ENCODE measurements around the gene AMPD3.

The AMPD3 gene

DNA sequence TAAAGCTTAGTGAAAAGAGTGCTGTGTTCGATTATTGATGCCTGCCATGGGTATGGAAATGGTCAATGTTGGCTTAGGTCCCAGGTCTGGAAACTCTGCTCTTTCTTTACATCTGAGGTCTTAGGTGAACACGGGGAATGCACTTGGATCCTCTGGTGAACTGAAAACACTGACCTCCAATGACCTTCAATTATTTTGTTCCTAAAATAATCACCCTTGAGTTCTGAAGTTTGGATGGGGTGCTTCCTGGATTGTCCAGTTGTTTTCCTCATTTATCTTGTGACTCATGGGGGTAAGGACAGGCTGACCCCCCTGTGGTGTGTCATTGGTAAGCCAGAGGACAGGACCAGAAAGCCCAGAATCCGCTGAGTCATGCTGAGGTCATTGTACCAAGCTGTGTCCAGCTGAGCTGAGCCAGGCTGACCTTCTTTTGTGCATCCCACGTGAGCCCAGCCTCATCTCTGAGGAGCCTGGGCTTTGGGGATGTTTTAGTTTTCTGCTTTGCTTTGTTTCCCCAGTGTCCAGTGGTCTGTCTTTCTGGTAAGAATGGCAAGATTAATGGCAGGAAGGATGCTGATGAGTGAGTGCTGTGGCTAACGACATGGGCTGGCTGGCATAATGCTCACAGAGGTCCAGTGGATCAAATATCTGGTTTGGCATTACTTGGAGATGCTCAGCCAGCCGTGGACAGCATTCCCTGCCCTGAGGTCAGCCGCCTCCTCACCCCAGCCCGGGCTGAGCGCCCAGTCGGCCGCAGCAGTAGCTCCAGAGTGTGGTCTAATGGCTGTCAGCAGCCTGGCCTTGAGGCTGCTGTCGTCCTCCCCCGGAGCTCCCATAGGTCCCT, 35.6 kb downstream of the AMPD3 start:
- no peak for DNase-seq

DNA sequence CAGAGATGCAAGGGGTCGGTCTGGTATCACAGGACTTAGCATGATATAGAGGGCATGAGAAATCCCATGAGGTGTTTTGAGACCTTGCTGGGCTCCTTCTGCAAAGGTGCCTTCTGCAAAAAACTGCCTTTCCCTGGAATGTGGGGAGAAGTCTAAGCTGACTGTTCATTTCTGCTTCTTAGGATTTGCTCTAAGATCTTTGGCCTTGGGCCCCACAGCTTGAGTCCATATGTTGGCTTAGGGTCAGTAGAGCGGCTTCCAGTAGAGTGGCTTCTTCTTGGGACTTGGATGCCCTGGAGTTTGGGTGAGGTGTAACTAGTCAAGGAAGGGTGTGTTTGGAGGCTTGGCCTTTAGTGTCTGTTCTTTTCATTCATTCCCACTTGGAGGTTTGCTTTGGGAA, 37.0 kb downstream of the AMPD3 start:
- DNase-seq, result no peak

DNA sequence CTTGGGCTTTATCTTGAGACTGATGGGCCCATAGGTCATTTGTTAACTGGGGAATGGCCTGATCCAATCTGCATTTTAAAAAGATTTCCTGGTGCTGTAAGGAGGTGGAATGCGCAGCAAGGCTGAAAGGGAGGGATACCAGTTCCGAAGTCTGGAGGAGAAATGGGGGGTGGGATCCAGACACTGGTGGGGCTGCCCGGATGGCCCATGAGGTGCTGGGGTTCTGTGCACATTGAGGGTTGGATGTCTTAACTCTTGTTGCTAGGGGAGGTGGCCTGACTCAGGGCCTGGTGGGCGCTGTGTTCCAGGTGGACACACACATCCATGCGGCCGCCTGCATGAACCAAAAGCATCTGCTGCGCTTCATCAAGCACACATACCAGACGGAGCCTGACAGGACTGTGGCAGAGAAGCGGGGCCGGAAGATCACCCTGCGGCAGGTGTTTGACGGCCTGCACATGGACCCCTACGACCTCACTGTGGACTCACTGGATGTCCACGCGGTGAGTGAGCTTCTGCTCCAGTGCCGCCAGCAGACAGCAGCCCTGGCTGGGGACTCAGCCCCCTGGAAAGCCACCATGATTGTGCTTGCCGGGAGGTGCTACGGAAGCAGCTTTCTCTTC, 38.1 kb downstream of the AMPD3 start:
- DNase-seq, result no peak

DNA sequence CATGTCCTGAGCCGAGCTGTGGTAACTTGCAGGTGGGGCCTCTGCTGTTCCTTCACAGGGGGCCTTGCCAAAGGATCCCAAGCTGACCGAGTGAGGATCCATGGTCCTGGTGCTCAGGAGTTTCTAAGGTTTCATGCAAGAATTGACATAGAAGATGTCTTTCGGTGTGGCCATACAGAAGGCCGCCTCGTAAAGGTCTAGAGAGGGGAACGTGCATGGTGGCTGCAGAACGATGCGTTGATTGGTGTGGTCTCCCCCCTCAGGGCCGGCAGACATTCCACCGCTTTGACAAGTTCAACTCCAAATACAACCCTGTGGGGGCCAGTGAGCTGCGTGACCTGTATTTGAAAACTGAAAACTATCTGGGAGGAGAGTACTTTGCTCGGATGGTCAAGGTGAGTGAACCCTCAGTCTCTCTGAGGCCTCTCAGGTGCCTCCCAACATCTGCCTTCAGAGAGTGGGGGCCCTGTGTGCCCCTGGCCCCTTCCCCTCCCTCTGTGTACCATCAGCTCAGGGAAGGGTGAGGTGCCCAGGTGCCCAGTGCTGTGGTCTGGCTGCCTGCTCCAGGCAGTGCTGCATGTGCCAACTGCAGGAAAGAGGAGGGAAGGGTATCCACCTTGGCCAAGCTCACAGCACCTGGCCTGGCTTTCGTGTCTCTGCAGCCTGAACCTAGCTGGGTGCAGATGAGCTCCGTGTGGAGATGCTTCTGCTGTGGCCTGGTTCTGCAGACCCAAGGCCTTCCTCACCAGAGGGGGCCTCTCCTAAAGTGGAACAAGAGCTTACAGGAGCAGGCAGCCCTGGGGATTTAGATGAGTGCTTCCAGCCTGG, 39.8 kb downstream of the AMPD3 start:
- DNase-seq, result no peak

DNA sequence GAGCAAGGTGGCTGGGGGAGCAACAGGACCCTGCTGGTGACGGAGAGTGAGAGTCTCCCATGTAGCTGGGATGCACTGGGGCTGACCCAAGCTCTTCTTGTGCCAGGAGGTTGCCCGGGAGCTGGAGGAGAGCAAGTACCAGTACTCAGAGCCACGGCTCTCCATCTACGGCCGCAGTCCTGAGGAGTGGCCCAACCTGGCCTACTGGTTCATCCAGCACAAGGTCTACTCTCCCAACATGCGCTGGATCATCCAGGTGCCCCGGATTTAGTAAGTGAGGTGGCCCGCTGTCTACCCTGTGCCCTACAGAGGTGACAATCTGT, 40.4 kb downstream of the AMPD3 start:
- no peak for DNase-seq

DNA sequence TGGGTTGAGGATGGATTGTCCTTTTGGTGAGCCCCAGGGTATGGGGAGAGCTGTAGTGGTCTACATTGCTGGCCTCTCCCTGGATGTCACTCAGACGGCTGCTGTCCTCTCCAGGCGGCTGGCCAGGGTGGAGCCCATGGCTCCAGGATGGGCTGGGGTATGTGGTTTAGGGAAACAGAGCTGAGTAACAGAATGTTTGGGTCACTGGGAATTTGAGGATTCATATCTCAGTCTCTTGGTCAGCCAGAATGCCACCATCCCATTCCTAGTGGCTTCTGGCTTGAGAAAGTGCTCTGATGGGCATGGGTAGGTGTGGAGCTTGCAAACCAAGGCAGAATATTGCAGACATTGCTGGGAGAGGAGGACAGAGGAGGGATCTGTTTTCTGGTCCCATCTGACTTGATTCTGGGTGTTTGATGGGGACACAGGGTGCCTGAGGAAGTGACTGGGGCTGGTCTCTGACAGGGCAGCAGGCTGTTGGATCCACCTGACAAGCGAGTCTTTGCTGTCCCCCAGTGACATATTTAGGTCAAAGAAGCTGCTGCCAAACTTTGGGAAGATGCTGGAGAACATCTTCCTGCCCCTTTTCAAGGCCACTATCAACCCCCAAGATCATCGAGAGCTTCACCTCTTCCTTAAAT, 41.4 kb downstream of the AMPD3 start:
- no peak for DNase-seq

DNA sequence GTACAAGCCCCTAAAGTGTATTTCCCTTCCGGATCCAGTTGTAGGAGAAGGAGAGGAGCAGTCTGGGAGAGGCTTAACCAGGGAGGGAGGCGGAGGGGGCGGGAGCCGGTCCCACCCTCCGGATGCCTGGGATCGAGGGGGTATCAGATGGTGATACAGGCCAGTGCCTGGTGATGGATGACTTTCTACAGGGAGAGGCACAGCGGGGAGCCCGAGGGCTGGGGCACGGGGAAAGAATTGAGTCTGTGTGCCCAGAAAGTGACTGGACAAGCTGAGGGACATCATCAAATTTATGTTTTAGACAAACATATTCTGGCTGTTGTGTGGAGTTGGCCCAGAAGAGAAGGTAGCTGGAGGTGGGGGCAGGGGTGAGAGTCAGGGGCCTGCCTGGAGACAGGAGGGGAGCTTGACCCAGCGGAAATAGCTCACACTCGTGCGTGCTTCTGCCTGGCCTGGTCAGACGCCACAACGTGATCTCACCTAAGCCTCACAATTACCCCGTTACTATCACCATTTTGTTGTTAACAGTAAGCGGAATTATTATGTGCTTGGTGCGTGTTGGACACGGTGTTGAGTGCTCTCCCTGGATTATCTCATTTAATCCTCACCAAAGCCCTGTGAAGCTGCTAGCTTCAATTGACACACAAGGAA, 42.4 kb downstream of the AMPD3 start:
- no peak for DNase-seq

DNA sequence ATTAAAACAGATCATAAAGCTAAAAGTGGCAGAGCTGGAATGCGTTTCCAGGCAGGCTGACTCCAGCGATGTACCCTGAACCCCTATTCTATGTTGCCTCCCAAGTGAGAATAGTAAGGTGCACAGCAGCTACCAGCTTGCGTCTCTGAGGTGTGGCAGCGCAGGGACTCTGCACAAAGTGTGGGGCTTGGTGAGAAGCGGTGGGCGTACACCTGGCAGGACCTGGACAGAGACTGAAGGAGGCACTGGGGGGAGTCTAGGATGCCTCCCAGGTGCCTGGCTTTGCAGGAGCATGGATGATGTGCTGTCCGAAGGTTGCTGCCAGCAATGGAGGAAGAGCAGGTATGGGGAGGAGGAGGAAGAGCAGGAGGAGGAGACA, 42.9 kb downstream of the AMPD3 start:
- no peak for DNase-seq

DNA sequence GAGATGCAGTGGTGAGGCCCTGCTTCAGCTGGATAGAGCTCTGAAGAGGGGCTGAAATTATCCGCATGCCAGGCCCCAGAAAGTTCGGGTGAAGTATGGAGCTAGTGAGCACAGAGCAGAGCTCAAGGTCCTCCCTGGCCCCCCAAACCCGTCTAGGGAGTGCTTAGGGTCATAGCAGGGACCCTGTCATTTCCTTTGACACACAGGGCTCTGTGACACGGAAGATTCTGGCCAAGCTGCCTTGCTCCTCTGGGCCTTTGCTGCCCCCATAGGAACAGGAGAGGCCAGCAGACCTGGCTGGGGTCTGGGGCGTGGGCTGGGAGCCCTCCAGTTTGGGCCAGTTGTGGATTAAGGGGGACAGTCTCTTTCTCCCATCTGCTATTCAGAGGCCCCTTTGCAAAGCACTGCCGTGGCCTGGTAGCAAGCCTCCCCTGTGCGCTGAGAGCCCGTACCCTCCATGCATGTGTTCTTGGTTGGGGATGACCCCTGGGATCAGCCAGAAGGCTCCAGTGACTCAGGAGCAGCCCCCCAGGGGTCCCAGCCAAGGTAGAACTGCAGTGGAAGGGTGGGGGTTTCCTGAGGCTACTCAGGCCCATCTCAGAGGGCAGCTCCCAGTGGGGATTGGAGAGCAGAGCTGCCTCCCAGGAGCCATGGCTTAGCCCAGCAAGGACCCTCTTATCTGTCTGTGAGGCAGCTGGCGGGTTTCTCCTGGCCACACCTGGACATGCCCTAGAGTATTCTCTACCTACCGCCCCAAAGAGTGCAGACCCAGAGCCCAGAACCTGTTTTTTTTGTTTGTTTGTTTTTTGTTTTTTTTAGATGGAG, 43.6 kb downstream of the AMPD3 start:
- DNase-seq, result no peak

DNA sequence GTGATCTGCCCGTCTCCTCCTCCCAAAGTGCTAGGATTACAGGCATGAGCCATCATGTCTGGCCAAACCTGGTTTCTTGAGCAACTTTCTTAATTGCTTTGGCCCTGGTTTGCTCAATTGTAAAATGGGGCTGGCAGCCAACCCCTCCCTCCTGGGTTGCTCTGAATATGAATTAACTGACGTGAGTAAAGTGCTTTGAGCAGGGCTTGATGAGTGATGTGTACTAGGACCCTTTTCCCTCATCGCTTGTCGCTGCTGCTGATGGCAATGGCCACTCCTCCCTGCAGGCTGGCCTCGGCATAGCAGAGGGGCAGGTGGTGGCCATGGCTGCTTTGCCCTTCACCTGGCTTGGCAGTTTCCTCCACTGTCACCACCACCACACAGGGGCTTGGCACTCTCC, 44.4 kb downstream of the AMPD3 start:
- no peak for DNase-seq

DNA sequence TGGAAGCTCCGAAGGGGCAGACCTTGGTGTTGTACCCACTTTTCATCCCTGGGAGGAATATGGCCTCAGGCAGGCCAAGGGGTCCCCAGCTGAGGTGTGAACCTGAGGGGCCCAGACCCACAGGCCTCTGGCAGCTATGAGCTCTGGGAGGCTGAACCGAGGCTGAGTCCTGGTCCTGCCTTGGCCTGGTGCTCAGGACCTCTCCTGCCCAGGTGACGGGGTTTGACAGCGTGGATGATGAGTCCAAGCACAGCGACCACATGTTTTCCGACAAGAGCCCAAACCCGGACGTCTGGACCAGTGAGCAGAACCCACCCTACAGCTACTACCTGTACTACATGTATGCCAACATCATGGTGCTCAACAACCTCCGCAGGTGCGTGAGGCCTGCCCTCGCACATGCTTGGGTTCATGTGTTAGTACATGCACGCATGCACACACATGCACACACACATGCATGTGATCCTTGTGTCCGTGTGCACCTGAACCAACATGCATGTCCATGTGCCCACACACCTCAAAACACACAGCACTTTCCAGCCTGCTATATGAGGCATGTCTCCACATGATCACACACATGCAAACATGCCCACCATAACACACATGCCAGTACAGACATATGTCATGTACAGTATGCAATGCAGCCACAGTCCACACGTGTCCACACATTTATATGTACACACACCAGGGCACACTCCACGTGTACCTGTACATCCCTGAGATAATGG, 45.0 kb downstream of the AMPD3 start:
- DNase-seq, result no peak

DNA sequence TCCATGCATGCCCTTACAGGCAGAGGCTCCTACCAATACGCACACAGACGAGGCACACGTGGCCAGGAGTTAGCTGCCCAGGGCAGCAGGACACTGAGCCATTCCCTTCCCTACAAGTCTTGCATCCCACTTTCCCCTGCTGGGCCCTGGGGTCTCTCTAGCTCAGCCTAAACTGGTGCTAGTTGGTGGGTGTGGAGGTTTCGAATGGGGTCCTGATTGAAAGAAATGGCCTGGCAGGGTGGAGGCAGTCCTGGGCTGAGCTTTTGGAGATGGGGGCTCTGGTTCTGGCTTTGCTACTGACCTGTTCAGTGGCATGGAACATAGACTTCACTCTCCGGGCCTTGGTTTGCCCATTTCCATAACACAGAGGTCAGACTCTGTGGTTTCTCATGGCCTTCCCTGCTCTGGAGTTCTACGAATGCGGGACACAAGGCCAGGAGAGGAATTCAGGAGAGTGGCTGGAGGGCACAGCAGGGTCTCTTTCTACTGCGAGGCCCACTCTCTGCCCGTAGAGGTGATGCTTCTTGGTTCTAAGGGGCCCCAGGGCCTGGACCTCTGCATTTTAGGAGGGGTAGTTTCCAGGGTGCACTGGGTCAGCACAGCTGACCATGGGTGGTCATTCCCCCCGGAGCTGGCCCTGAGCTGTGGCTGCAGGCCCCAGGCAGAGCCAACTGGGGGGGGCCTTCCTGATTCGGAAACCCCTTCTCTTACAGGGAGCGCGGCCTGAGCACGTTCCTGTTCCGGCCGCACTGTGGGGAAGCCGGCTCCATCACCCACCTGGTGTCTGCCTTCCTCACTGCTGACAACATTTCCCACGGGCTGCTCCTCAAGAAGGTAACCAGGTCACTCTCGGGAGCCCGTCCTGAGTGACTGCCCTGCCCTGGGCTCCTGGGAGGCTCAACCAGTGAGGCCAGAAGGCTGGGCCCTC, 46.0 kb downstream of the AMPD3 start:
- no peak for DNase-seq

DNA sequence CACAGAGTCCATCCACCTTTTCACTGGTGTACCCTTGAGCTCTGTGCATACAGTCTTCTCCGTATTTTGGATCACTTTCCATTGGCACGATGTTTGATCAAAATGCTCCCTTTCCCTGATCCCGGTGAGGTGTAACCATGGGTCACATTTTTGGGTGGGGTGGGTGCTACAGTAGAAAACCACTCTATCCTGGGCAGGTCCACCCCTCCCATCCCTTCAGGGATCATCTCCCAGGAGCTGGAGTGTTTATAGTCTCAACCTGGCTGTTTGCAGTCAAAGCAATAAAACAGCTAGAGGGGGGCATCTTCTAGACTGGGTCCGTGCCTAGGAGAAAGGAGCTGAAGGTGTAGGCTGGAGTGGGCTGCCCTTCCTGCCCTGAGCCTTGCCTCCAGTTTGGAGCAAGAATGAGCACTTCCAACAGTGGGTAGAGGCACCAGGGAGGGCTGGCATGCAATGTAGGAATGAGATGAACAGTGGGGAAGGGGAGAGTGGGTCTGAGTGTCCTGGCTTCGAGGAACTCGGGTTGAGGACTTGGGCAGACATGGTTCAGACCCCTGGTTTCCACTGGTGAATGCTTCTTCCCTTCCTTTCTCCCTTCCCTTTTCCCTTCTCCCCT, 47.1 kb downstream of the AMPD3 start:
- DNase-seq, result no peak

DNA sequence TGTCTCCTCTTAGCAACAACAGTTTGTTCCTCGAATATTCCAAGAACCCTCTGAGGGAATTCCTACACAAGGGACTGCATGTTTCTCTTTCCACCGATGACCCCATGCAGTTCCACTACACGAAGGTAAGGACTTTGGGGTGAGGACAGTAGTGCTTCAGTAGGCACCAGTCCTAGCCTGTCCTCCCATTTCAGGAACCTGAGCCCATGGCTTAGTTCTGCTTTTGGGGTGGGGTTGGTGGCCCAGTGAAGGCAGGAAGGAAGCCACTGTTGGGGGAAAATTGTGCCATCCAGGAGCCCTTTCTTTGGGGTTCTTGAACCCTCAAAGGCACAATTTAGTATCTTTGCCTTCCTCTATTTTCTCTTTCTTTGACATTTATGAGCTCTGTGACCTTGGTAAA, 47.7 kb downstream of the AMPD3 start:
- no peak for DNase-seq

DNA sequence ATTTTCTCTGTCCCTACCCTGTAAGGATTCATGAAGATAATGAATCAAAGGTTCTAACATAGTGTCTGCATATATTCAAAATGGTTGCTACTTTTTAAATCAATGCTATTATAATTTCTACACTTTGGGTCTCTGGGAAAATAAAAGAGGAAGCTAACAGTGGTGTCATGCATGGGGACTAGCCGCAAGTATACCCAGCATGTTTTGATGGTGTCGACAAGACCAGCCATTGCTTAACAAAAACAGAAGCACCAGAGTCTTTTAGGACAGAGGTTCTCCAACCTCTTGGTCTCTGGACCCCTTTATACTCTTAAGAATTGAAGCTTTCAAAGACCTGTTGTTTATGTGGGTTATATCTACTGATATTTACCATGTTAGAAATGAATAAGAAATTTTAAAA, 48.2 kb downstream of the AMPD3 start:
- DNase-seq, result no peak

DNA sequence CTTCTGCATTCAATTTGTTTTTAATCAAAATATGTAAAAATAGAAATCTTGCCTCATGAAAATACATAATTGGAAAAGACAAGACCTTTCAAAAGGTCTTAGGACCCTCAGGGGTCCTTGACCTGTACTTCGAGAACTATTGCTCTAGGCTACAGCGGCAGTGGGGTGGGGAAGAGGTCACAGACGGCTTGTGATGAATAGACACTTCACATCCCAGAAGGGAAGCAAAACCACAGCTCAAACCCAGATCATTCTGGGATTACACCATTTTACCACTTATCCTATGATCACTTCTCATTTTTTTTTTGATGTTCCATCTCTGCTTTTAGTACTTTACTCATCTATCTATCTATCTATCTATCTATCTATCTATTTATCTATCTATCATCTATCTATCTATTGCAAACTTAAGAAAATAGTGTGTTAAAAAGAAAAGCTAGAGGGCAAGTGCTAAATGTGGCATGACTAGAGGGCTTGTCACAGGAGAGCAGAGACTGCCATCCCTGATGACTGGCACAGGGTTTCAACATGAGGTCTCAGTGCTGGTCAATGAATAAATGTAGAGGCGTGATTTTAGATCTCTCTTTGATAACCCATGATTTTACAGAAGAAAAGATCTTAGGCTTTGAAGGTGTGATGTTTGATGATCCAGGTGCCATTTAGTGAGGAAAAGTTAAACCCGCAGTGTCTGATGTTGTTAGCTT, 48.9 kb downstream of the AMPD3 start:
- no peak for DNase-seq

DNA sequence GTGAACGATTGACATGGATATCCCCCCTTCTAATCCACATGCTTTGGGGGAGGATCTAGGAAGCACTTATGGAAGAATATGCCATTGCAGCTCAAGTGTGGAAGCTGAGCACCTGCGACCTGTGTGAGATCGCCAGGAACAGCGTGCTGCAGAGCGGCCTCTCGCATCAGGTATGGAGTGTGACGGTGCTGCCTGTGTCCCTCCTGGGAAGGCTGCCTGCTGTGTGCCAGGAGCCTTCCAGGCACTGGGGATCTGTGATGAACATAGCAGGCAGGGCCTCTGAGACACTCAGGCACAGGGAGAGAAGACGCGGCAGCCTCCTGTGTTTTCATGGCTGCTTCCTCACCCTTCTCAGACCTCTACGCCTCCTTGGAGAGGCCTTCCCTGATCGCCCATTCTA, 49.4 kb downstream of the AMPD3 start:
- DNase-seq, result no peak

DNA sequence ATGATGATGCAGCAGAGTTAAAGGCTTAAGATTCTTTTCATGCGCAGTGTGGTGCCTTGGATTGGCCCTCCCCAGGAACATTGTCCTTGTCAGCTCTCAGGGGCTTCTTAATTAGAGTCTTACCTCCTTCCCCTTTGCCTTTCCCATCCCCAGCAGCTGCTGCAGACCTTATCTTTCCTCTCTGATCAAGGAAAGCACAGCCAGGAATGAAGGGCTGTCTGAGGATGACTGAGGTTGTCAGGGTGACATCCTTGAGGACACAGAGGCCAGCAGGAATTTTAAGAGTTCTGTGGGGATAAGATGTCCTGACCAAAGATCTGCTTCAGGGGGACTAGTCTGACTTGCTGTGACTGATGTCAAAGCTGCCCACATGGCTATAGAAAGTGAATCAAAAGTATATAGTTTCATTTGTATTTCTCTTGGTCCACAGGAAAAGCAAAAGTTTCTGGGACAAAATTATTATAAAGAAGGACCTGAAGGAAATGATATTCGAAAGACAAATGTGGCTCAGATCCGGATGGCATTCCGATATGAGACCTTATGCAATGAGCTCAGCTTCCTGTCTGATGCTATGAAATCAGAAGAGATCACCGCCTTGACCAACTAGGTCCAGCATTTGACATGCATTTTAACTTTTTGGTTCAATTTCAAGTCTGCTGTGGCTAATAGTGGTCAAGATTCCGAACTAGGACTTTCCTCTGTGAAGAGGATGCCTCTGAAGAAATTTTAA, 50.4 kb downstream of the AMPD3 start:
- DNase-seq, result no peak

Data from activated gamma-delta T cell treated with Interleukin-2 at 50 U/mL for 16 hours (primary cell).